Endometrium (tissue), 2 donors: ENCODE data around the gene HNRNPA1L2.
"Not testable (repeated sequence)": the region's sequence is repeated elsewhere in the genome, so short reads cannot be mapped to it uniquely, and the experiment has no call there.

Experiments used
- FAIRE-seq: peaks from 2 replicates; lab custom pipeline; 2012; peaks lifted over from hg19 to GRCh38; lab: Jason Lieb, UNC
- donor health status: control.
- donor health status: control.

Gene HNRNPA1L2

GRCh38 chr13:52642131-52642530 lies at the start of gene HNRNPA1L2:
Gene HNRNPA1L2, plus strand, starts transcription at chr13:52642431. Its CDS starts 62 bp downstream, at chr13:52642493.
- no peak for FAIRE-seq

- not testable (repeated sequence) for FAIRE-seq
These were observed 49.1 kb upstream of the HNRNPA1L2 start for GRCh38 chr13:52593175-52593574.

GRCh38 chr13:52593812-52594211 lies 48.4 kb upstream of the HNRNPA1L2 start:
- FAIRE-seq = not testable (repeated sequence)

- not testable (repeated sequence) for FAIRE-seq
These were observed 47.9 kb upstream of the HNRNPA1L2 start for GRCh38 chr13:52594295-52594694.

GRCh38 chr13:52597676-52598075 lies 44.6 kb upstream of the HNRNPA1L2 start:
- FAIRE-seq = no peak

GRCh38 chr13:52599037-52599847 lies 43.0 kb upstream of the HNRNPA1L2 start:
- no peak for FAIRE-seq

GRCh38 chr13:52599848-52600603 lies 42.2 kb upstream of the HNRNPA1L2 start:
- no peak for FAIRE-seq

- FAIRE-seq = no peak
These were observed 41.6 kb upstream of the HNRNPA1L2 start for GRCh38 chr13:52600666-52601065.

GRCh38 chr13:52603316-52603715 lies 38.9 kb upstream of the HNRNPA1L2 start:
- FAIRE-seq = not testable (repeated sequence)

GRCh38 chr13:52606126-52606525 lies 36.1 kb upstream of the HNRNPA1L2 start:
- FAIRE-seq = not testable (repeated sequence)

- FAIRE-seq = not testable (repeated sequence)
These were observed 35.4 kb upstream of the HNRNPA1L2 start for GRCh38 chr13:52606795-52607194.

GRCh38 chr13:52608184-52608583 lies 34.0 kb upstream of the HNRNPA1L2 start:
- FAIRE-seq = not testable (repeated sequence)

- FAIRE-seq = not testable (repeated sequence)
These were observed 33.1 kb upstream of the HNRNPA1L2 start for GRCh38 chr13:52609013-52609606.

GRCh38 chr13:52610158-52610557 lies 32.1 kb upstream of the HNRNPA1L2 start:
- FAIRE-seq = not testable (repeated sequence)

- no peak for FAIRE-seq
These were observed 27.0 kb upstream of the HNRNPA1L2 start for GRCh38 chr13:52615134-52615801.

GRCh38 chr13:52615812-52616211 lies 26.4 kb upstream of the HNRNPA1L2 start:
- no peak for FAIRE-seq

- FAIRE-seq = no peak
These were observed 24.9 kb upstream of the HNRNPA1L2 start for GRCh38 chr13:52617070-52618060.

GRCh38 chr13:52631083-52631690 lies 11.0 kb upstream of the HNRNPA1L2 start:
- FAIRE-seq = peak; percentile 37

GRCh38 chr13:52638666-52639328 lies 3.4 kb upstream of the HNRNPA1L2 start:
- FAIRE-seq = no peak

- FAIRE-seq = no peak
These were observed 1.9 kb downstream of the HNRNPA1L2 start for GRCh38 chr13:52644108-52644507.
